Tongue (tissue), 2 donors: ENCODE measurements around the gene PFDN2. TPM values are rescaled to one million over a fixed set of nuclear protein-coding genes. Genes with fewer than 3 reads are reported as not detected.
A peak's percentile ranks its signal among the peaks of the same experiment; 100 is the strongest.
"Not testable (repeated sequence)": the region's sequence is repeated elsewhere in the genome, so short reads cannot be mapped to it uniquely, and the experiment has no call there.

Experiments
- DNase-seq: peaks from one replicate; pipeline ENCODE4 v3.0.0-alpha.2; 2015
- total RNA-seq: library from RNA; depleted of rRNA; stranded (reverse); fragments of >200 nt; gene quantifications from one replicate; pipeline ENCODE4 v1.2.3, GENCODE V29; 2014

Gene PFDN2
- total RNA-seq, 1 donor from 2014 or later, result 24.5 TPM

GRCh38 chr1:161080441-161081405 is 37.1 kb downstream of the PFDN2 start:
- no peak for DNase-seq

- no peak for DNase-seq
These were observed 38.3 kb downstream of the PFDN2 start for GRCh38 chr1:161079436-161080110.

- no peak for DNase-seq
These were observed 40.4 kb downstream of the PFDN2 start for GRCh38 chr1:161077426-161077825.

- no peak for DNase-seq
These were observed 41.4 kb downstream of the PFDN2 start for GRCh38 chr1:161076410-161076809.

GRCh38 chr1:161074676-161075368 is 43.0 kb downstream of the PFDN2 start:
- peak; percentile 42 for DNase-seq

- DNase-seq, result no peak
These were observed 44.2 kb downstream of the PFDN2 start for GRCh38 chr1:161073474-161074121.

- DNase-seq, result no peak
These were observed 44.9 kb downstream of the PFDN2 start for GRCh38 chr1:161072751-161073449.

- DNase-seq, result peak; percentile 31
These were observed 45.9 kb downstream of the PFDN2 start for GRCh38 chr1:161071886-161072371.

- DNase-seq, result no peak
These were observed 47.1 kb downstream of the PFDN2 start for GRCh38 chr1:161070761-161071160.

GRCh38 chr1:161069731-161070270 is 48.0 kb downstream of the PFDN2 start, which contains the start of gene ARHGAP30:
Gene ARHGAP30, minus strand, starts transcription at chr1:161069891. Its CDS starts 267 bp downstream, at chr1:161069624.
- DNase-seq, result peak; percentile 12

- no peak for DNase-seq
These were observed 48.6 kb downstream of the PFDN2 start for GRCh38 chr1:161069241-161069640.

GRCh38 chr1:161068306-161069234 is 49.3 kb downstream of the PFDN2 start:
- DNase-seq, result peak; percentile 28

- no peak for DNase-seq
These were observed 51.1 kb downstream of the PFDN2 start for GRCh38 chr1:161066694-161067093.

- not testable (repeated sequence) for DNase-seq
These were observed 52.2 kb downstream of the PFDN2 start for GRCh38 chr1:161065681-161066080.

GRCh38 chr1:161063936-161064335 is 53.9 kb downstream of the PFDN2 start:
- DNase-seq, result not testable (repeated sequence)

GRCh38 chr1:161061419-161061818 is 56.4 kb downstream of the PFDN2 start:
- no peak for DNase-seq

GRCh38 chr1:161059293-161059692 is 58.5 kb downstream of the PFDN2 start:
- no peak for DNase-seq

- DNase-seq, result no peak
These were observed 63.0 kb downstream of the PFDN2 start for GRCh38 chr1:161054805-161055204.

GRCh38 chr1:161054232-161054631 is 63.6 kb downstream of the PFDN2 start:
- no peak for DNase-seq

GRCh38 chr1:161052899-161053298 is 64.9 kb downstream of the PFDN2 start:
- no peak for DNase-seq
